GM12878 (cell line): ENCODE data around the gene SEMA5A. TPM values are rescaled to one million over a fixed set of nuclear protein-coding genes. Genes with fewer than 3 reads are reported as not detected.

Experiments
- ATAC-seq: fragments of 200-7000 bp; cut with Tn5 transposase; 3 replicates; pipeline ENCODE4 v1.9.1; 2020; ENCODE audit warnings: mild to moderate bottlenecking, moderate library complexity
- BruUV-seq: library from RNA; stranded (reverse); fragments of 400-500 nt; replicated peaks from 2 replicates; lab custom pipeline; 2021; lab: Mats Ljungman, UMichigan
- CTCF ChIA-PET: fragments of 300-600 bp; sonication (Branson Sonifier 250); formaldehyde crosslinking; extraction: SDS; loops from one replicate; lab custom pipeline; 2021; ENCODE audit warnings: inconsistent platforms; lab: Yijun Ruan, JAX
- POLR2A ChIA-PET: fragments of 350-600 bp; formaldehyde crosslinking; extraction: SDS; loops from one replicate; lab custom pipeline; 2021; ENCODE audit warnings: inconsistent platforms; lab: Charles Lee
- RAD21 ChIA-PET: fragments of 300-600 bp; sonication (Branson Sonifier 250); formaldehyde crosslinking; loops from one replicate; lab custom pipeline; 2023; ENCODE audit warnings: antibody characterized with exemption; ENCODE audit not compliant: unreplicated experiment; lab: Charles Lee
- SMC1A ChIA-PET: fragments of 300-600 bp; sonication (Branson Sonifier 250); formaldehyde crosslinking; loops from one replicate; lab custom pipeline; 2023; ENCODE audit not compliant: unreplicated experiment, uncharacterized antibody; lab: Charles Lee
- DNase-seq: peaks from one replicate; pipeline ENCODE4 v3.0.0-alpha.2; 2011; ENCODE audit warnings: low read depth, low spot score
- FAIRE-seq: peaks from 3 replicates; lab custom pipeline; 2011; peaks lifted over from hg19 to GRCh38; lab: Jason Lieb, UNC
- H2AFZ ChIP-seq: 2 replicates; pipeline ENCODE4 v1.6.0; 2011; ENCODE audit warnings: low read depth, low read length, control low read depth; ENCODE audit not compliant: control insufficient read depth
- H3K27ac ChIP-seq: 2 replicates; pipeline ENCODE4 v1.5.1; 2011; ENCODE audit warnings: control low read depth; ENCODE audit not compliant: control insufficient read depth, insufficient read depth
- H3K27me3 ChIP-seq, 2 experiments: replicated peaks in 1 of 2; 2 replicates each; pipeline versions ENCODE4 v1.6.0 to v1.6.1; 2011; ENCODE audit warnings: low read length in 1 of 2; ENCODE audit not compliant: control insufficient read depth in 2 of 2, insufficient read depth in 2 of 2
- H3K36me3 ChIP-seq, 2 experiments: 2 replicates each; pipeline ENCODE4 v1.5.1; 2011; ENCODE audit warnings: low read length in 1 of 2; ENCODE audit not compliant: control insufficient read depth in 2 of 2, insufficient read depth in 2 of 2
- H3K4me1 ChIP-seq: 2 replicates; pipeline ENCODE4 v1.6.1; 2011; ENCODE audit warnings: mild to moderate bottlenecking, low read length, moderate library complexity, mixed read lengths; ENCODE audit not compliant: control insufficient read depth, insufficient read depth
- H3K4me2 ChIP-seq: 2 replicates; pipeline ENCODE4 v1.6.0; 2011; ENCODE audit warnings: control low read depth; ENCODE audit not compliant: control insufficient read depth, insufficient read depth
- H3K4me3 ChIP-seq: fragments of 200-600 bp; sonication (generic); 2 replicates; pipeline ENCODE4 v1.5.1; 2016
- H3K79me2 ChIP-seq: 2 replicates; pipeline ENCODE4 v1.6.0; 2011; ENCODE audit warnings: low read length; ENCODE audit not compliant: control insufficient read depth, insufficient read depth
- H3K9ac ChIP-seq: 2 replicates; pipeline ENCODE4 v1.8.0; 2011; ENCODE audit warnings: low read length, control low read depth, mixed read lengths; ENCODE audit not compliant: control insufficient read depth, insufficient read depth
- H3K9me3 ChIP-seq: replicated peaks from 3 replicates; pipeline ENCODE4 v1.5.1; 2011; ENCODE audit warnings: mild to moderate bottlenecking, low read length; ENCODE audit not compliant: control insufficient read depth, insufficient read depth
- H4K20me1 ChIP-seq: 2 replicates; pipeline ENCODE4 v1.6.0; 2011; ENCODE audit not compliant: control insufficient read depth, insufficient read depth
- CREM ChIP-seq: IDR thresholded peaks from 2 replicates; pipeline ENCODE4 v1.6.1; 2014; ENCODE audit warnings: antibody characterized with exemption, low read depth
- ESRRA ChIP-seq: IDR thresholded peaks from 2 replicates; pipeline ENCODE4 v1.6.1; 2012; ENCODE audit warnings: mild to moderate bottlenecking, low read length, improper control_type of control experiment
- HDAC2 ChIP-seq: fragments of 200-600 bp; sonication (generic); IDR thresholded peaks from 2 replicates; pipeline ENCODE4 v1.6.1; 2017
- HDGF ChIP-seq: fragments of 450-650 bp; IDR thresholded peaks from 2 replicates; pipeline ENCODE4 v1.6.1; 2016; ENCODE audit warnings: antibody characterized with exemption
- NR2C1 ChIP-seq: fragments of 450-650 bp; IDR thresholded peaks from 2 replicates; pipeline ENCODE4 v1.6.1; 2017; ENCODE audit warnings: antibody characterized with exemption, mild to moderate bottlenecking, moderate library complexity
- POLR2A ChIP-seq: IDR thresholded peaks from 2 replicates; pipeline ENCODE4 v1.6.1; 2011; ENCODE audit warnings: low read depth, mild to moderate bottlenecking, low read length
- POLR2AphosphoS5 ChIP-seq: IDR thresholded peaks from 2 replicates; pipeline ENCODE4 v1.6.1; 2011; ENCODE audit warnings: mild to moderate bottlenecking, low read length, inconsistent platforms
- POU2F2 ChIP-seq: IDR thresholded peaks from 3 replicates; pipeline ENCODE4 v1.6.1; 2011; ENCODE audit warnings: low read depth, mild to moderate bottlenecking, low read length, borderline replicate concordance
- RAD21 ChIP-seq: IDR thresholded peaks from 2 replicates; pipeline ENCODE4 v1.6.1; 2011; ENCODE audit warnings: mild to moderate bottlenecking, low read depth, low read length, moderate library complexity; ENCODE audit not compliant: insufficient read depth
- RBBP5 ChIP-seq: fragments of 200-600 bp; sonication (generic); conservative IDR thresholded peaks from 2 replicates; pipeline ENCODE4 v1.6.1; 2016
- SPI1 ChIP-seq: IDR thresholded peaks from 2 replicates; pipeline ENCODE4 v1.6.1; 2011; ENCODE audit warnings: low read depth, mild to moderate bottlenecking, low read length, moderate library complexity, borderline replicate concordance; ENCODE audit not compliant: insufficient read depth
- SUPT20H ChIP-seq: IDR thresholded peaks from 2 replicates; pipeline ENCODE4 v1.6.1; 2011; ENCODE audit warnings: low read depth, mild to moderate bottlenecking, low read length, moderate library complexity, borderline replicate concordance; ENCODE audit not compliant: control insufficient read depth
- ZNF384 ChIP-seq: IDR thresholded peaks from 2 replicates; pipeline ENCODE4 v1.6.1; 2012; ENCODE audit warnings: low read depth, mild to moderate bottlenecking, low read length, improper control_type of control experiment, borderline replicate concordance
- ZNF622 ChIP-seq: fragments of 450-650 bp; IDR thresholded peaks from 2 replicates; pipeline ENCODE4 v1.6.1; 2017; ENCODE audit warnings: mild to moderate bottlenecking, inconsistent platforms
- WGBS: methylation state at CpG from one replicate; pipeline ENCODE4 v1.1.6; 2016; ENCODE audit warnings: low lambda C conversion rate; ENCODE audit not compliant: insufficient replicate concordance, insufficient coverage; ENCODE audit errors: missing lambda C conversion rate; 5-methylcytosine and 5-hydroxymethylcytosine counted together
- in situ Hi-C: fragments of 300-500 bp; cut with MboI; formaldehyde crosslinking; loops from 9 replicates; pipeline ENCODE4 v1.14.3; 2018; ENCODE audit warnings: mixed read lengths
- intact Hi-C: fragments of 100-400 bp; cut with micrococcal nuclease; formaldehyde crosslinking; loops from one replicate; pipeline ENCODE4 v1.14.2; 2022; ENCODE audit not compliant: unreplicated experiment
- polyA plus RNA-seq, 11 experiments: library from polyadenylated mRNA; depleted of rRNA in 4 of 11; unstranded in 6 of 11; stranded (reverse) in 5 of 11; fragments of >200 nt; fragmentation: Nextera tagmentation in 4 of 11; fragmentation: Illumina TruSeq in 1 of 11; extraction: Ambion mirVana in 4 of 11; extraction: Trizol in 1 of 11; gene quantifications; 1 replicate in 1 of 11; 2 replicates in 10 of 11; pipeline versions ENCODE4 v1.2.1 to v1.2.3, GENCODE V29; 2011 to 2016; ENCODE audit warnings: inconsistent platforms in 2 of 11, missing spikeins in 2 of 11, low read depth in 1 of 11
- total RNA-seq, 4 experiments: library from RNA; depleted of rRNA in 3 of 4; stranded (reverse); fragments of >200 nt in 3 of 4; fragmentation: Illumina TruSeq in 1 of 4; extraction: Trizol in 1 of 4; gene quantifications; 2 replicates each; pipeline versions ENCODE4 v1.2.1 to v1.2.3, GENCODE V29; 2013 to 2021
- TF ChIP-seq, protein P1 (sequence below): fragments of 450-650 bp; IDR thresholded peaks from 2 replicates; pipeline ENCODE4 v1.6.1; 2017; ENCODE audit warnings: borderline replicate concordance
- TF ChIP-seq, protein P2 (sequence below): fragments of 150-350 bp; IDR thresholded peaks from 2 replicates; pipeline ENCODE4 v1.6.1; 2016; ENCODE audit warnings: low read depth, low read length
- TF ChIP-seq, protein P3 (sequence below): fragments of 450-650 bp; formaldehyde crosslinking; IDR thresholded peaks from 2 replicates; pipeline ENCODE4 v1.4.0; 2022; ENCODE audit warnings: mild to moderate bottlenecking, moderate library complexity

Gene SEMA5A
- total and polyA plus RNA-seq, 10 of the 15 experiments (the other 5 are each of a cell fraction or from before 2014, with no cell fraction given), result 0.03 to 2.4 (median 0.09) TPM; not detected in 1

DNA sequence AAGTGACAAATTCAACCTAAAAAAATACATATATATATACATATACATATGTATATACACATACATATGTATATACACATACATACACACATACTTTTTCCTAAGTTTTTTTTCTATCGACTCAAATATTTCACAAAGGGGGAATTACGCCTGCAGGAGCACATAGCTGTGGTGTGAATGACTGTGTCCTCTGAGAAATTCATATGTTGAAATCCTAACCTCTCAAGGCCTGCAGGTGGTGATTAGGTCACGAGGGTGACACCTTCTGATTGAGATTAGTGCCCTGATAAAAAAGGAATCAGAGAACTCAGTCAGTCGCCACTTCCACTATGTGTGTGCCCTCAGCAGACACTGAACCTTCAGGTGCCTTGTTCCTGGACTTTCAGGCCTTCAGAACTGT is 248.7 kb downstream of the SEMA5A start:
- in situ Hi-C loops (no loop called here), intact Hi-C loops (no loop called here)
- BruUV-seq, result no TSS peak
- no peak overlapping the region for H2AFZ ChIP-seq
- DNase-seq (no peak), ATAC-seq (no peak), FAIRE-seq (no peak)
- H3K4me3 ChIP-seq, result no peak overlapping the region
- no peaks in the 10 kb centered on the region for H3K4me1 ChIP-seq
- H3K9me3 ChIP-seq, result no peaks in the 10 kb centered on the region
- SMC1A ChIA-PET, result no interaction called here
- CTCF ChIA-PET, result interaction anchor here (0.7 kb wide), 2 partner anchors 198 to 650 kb away, joined by 3 read pairs; no protein-coding TSS in a partner anchor
- H3K4me2 ChIP-seq, result no peak overlapping the region
- H3K27me3 ChIP-seq, result no peaks in the 10 kb centered on the region
- WGBS, result 20% methylated on average over 4 of the region's 4 CpGs
- RAD21 ChIA-PET, result no interaction called here
- H3K9ac ChIP-seq, result no peak overlapping the region
- no peak overlapping the region for H3K27ac ChIP-seq
- no peaks in the 10 kb centered on the region for H3K79me2 ChIP-seq
- H3K36me3 ChIP-seq, result no peaks in the 10 kb centered on the region
- H4K20me1 ChIP-seq, result no peaks in the 10 kb centered on the region
- POLR2A ChIA-PET, result no interaction called here
- no peak for TF ChIP-seq ZNF384
- no peak for TF ChIP-seq HDAC2
- no peak for TF ChIP-seq ESRRA
- no peak for TF ChIP-seq ZNF622
- TF ChIP-seq, protein P1, sequence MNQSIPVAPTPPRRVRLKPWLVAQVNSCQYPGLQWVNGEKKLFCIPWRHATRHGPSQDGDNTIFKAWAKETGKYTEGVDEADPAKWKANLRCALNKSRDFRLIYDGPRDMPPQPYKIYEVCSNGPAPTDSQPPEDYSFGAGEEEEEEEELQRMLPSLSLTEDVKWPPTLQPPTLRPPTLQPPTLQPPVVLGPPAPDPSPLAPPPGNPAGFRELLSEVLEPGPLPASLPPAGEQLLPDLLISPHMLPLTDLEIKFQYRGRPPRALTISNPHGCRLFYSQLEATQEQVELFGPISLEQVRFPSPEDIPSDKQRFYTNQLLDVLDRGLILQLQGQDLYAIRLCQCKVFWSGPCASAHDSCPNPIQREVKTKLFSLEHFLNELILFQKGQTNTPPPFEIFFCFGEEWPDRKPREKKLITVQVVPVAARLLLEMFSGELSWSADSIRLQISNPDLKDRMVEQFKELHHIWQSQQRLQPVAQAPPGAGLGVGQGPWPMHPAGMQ, result no peak
- TF ChIP-seq CREM, result no peak
- TF ChIP-seq SUPT20H, result no peak
- TF ChIP-seq POU2F2, result no peak
- no peak for TF ChIP-seq RAD21
- TF ChIP-seq, protein P2, sequence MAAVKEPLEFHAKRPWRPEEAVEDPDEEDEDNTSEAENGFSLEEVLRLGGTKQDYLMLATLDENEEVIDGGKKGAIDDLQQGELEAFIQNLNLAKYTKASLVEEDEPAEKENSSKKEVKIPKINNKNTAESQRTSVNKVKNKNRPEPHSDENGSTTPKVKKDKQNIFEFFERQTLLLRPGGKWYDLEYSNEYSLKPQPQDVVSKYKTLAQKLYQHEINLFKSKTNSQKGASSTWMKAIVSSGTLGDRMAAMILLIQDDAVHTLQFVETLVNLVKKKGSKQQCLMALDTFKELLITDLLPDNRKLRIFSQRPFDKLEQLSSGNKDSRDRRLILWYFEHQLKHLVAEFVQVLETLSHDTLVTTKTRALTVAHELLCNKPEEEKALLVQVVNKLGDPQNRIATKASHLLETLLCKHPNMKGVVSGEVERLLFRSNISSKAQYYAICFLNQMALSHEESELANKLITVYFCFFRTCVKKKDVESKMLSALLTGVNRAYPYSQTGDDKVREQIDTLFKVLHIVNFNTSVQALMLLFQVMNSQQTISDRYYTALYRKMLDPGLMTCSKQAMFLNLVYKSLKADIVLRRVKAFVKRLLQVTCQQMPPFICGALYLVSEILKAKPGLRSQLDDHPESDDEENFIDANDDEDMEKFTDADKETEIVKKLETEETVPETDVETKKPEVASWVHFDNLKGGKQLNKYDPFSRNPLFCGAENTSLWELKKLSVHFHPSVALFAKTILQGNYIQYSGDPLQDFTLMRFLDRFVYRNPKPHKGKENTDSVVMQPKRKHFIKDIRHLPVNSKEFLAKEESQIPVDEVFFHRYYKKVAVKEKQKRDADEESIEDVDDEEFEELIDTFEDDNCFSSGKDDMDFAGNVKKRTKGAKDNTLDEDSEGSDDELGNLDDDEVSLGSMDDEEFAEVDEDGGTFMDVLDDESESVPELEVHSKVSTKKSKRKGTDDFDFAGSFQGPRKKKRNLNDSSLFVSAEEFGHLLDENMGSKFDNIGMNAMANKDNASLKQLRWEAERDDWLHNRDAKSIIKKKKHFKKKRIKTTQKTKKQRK, result no peak
- no peak for TF ChIP-seq POLR2AphosphoS5
- no peak for TF ChIP-seq HDGF
- TF ChIP-seq POLR2A, result no peak
- TF ChIP-seq SPI1, result no peak
- TF ChIP-seq, protein P3, sequence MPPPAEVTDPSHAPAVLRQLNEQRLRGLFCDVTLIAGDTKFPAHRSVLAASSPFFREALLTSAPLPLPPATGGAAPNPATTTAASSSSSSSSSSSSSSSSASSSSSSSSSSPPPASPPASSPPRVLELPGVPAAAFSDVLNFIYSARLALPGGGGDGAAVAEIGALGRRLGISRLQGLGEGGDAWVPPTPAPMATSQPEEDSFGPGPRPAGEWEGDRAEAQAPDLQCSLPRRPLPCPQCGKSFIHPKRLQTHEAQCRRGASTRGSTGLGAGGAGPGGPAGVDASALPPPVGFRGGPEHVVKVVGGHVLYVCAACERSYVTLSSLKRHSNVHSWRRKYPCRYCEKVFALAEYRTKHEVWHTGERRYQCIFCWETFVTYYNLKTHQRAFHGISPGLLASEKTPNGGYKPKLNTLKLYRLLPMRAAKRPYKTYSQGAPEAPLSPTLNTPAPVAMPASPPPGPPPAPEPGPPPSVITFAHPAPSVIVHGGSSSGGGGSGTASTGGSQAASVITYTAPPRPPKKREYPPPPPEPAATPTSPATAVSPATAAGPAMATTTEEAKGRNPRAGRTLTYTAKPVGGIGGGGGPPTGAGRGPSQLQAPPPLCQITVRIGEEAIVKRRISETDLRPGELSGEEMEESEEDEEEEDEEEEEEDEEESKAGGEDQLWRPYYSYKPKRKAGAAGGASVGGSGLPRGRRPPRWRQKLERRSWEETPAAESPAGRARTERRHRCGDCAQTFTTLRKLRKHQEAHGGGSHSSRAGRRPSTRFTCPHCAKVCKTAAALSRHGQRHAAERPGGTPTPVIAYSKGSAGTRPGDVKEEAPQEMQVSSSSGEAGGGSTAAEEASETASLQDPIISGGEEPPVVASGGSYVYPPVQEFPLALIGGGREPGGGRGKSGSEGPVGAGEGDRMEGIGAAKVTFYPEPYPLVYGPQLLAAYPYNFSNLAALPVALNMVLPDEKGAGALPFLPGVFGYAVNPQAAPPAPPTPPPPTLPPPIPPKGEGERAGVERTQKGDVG (CRISPR knock-in tag), result no peak
- no peak for TF ChIP-seq NR2C1
- no peak for TF ChIP-seq RBBP5
